B cell (primary cell): Measurements from ENCODE around the gene TOLLIP. TPM values are rescaled to one million over a fixed set of nuclear protein-coding genes. Genes with fewer than 3 reads are reported as not detected.

Source experiments
- ATAC-seq: fragments of 200-7000 bp; cut with Tn5 transposase; one replicate; pipeline ENCODE4 v1.10.0; 2021; ENCODE audit warnings: low read depth, mild to moderate bottlenecking, moderate number of reproducible peaks, moderate library complexity
- CTCF ChIA-PET: fragments of 350-600 bp; sonication (Branson Sonifier 250); formaldehyde crosslinking; loops from one replicate; lab custom pipeline; 2021; ENCODE audit warnings: antibody characterized with exemption, inconsistent platforms; lab: Charles Lee
- POLR2A ChIA-PET: fragments of 350-600 bp; sonication (Branson Sonifier 250); formaldehyde crosslinking; loops from one replicate; lab custom pipeline; 2021; ENCODE audit warnings: antibody characterized with exemption; lab: Charles Lee
- DNase-seq: peaks from one replicate; pipeline ENCODE4 v3.0.0; 2013
- H2AFZ ChIP-seq: 2 replicates; pipeline ENCODE4 v1.6.1; 2012; ENCODE audit warnings: mild to moderate bottlenecking, low read depth, low read length; ENCODE audit not compliant: insufficient read depth, poor library complexity, severe bottlenecking
- H3K27ac ChIP-seq, 2 donors: 1 replicate in 1 of 2; 2 replicates in 1 of 2; pipeline ENCODE4 v1.5.1; 2012 to 2013; ENCODE audit warnings: low read length in 2 of 2, mild to moderate bottlenecking in 2 of 2, moderate library complexity in 1 of 2
- H3K27me3 ChIP-seq, 4 experiments: fragments of 200-600 bp in 1 of 4; sonication (generic) in 1 of 4; replicated peaks in 1 of 4; 1 replicate in 2 of 4; 2 replicates in 2 of 4; pipeline versions ENCODE4 v1.6.1 to v1.7.0; 2013 to 2016; ENCODE audit warnings: low read length in 3 of 4, mild to moderate bottlenecking in 2 of 4, mixed read lengths in 1 of 4, moderate library complexity in 1 of 4; ENCODE audit not compliant: insufficient read depth in 4 of 4, control insufficient read depth in 3 of 4; ENCODE audit errors: control extremely low read depth in 1 of 4
- H3K36me3 ChIP-seq, 2 experiments: replicated peaks in 1 of 2; 1 replicate in 1 of 2; 2 replicates in 1 of 2; pipeline versions ENCODE4 v1.6.1 to v1.7.1; 2013; ENCODE audit warnings: low read length in 1 of 2; ENCODE audit not compliant: insufficient read depth in 2 of 2, control insufficient read depth in 1 of 2; ENCODE audit errors: control extremely low read depth in 1 of 2, extremely low read depth in 1 of 2
- H3K4me1 ChIP-seq, 2 donors: fragments of 200-600 bp in 1 of 2; sonication (generic) in 1 of 2; 1 replicate in 1 of 2; 2 replicates in 1 of 2; pipeline versions ENCODE4 v1.5.1 to v1.6.1; 2013 to 2017; ENCODE audit warnings: low read length in 2 of 2; ENCODE audit not compliant: control insufficient read depth in 2 of 2, insufficient read depth in 2 of 2
- H3K4me2 ChIP-seq: replicated peaks from 2 replicates; pipeline ENCODE3; 2012; ENCODE audit warnings: mild to moderate bottlenecking, low read depth, low read length; ENCODE audit not compliant: poor library complexity, severe bottlenecking
- H3K4me3 ChIP-seq, 5 experiments: fragments of 200-600 bp in 1 of 5; sonication (generic) in 1 of 5; 1 replicate in 3 of 5; 2 replicates in 2 of 5; pipeline versions ENCODE4 v1.5.1 to v1.7.0; 2011 to 2016; ENCODE audit warnings: low read length in 4 of 5, mild to moderate bottlenecking in 4 of 5, low read depth in 2 of 5, control low read depth in 1 of 5, moderate library complexity in 1 of 5; ENCODE audit not compliant: insufficient read depth in 1 of 5; ENCODE audit errors: control extremely low read depth in 1 of 5, extremely low read depth in 1 of 5
- H3K79me2 ChIP-seq: fragments of 200-600 bp; sonication (generic); one replicate; pipeline ENCODE4 v1.6.0; 2016; ENCODE audit warnings: low read length; ENCODE audit not compliant: control insufficient read depth, insufficient read depth
- H3K9ac ChIP-seq: fragments of 200-600 bp; sonication (generic); 2 replicates; pipeline ENCODE4 v1.6.1; 2017; ENCODE audit warnings: mild to moderate bottlenecking, low read length, moderate library complexity
- H3K9me3 ChIP-seq, 3 donors: one replicate each; pipeline versions ENCODE4 v1.6.1 to v1.7.1; 2013; ENCODE audit warnings: low read length in 2 of 3; ENCODE audit not compliant: control insufficient read depth in 2 of 3, insufficient read depth in 1 of 3; ENCODE audit errors: control extremely low read depth in 1 of 3
- H4K20me1 ChIP-seq: 2 replicates; pipeline ENCODE4 v1.6.0; 2012; ENCODE audit warnings: mild to moderate bottlenecking, low read length; ENCODE audit not compliant: insufficient read depth, control insufficient read depth, poor library complexity, severe bottlenecking
- H3K27ac Mint-ChIP-seq: one replicate; pipeline ENCODE4 v1.8.0; 2021; ENCODE audit warnings: mixed read lengths
- H3K27me3 Mint-ChIP-seq: one replicate; pipeline ENCODE4 v1.8.0; 2021; ENCODE audit warnings: mixed read lengths
- H3K4me1 Mint-ChIP-seq: one replicate; pipeline ENCODE4 v1.8.0; 2021; ENCODE audit warnings: mixed read lengths
- H3K4me3 Mint-ChIP-seq: one replicate; pipeline ENCODE4 v1.8.0; 2021; ENCODE audit warnings: mixed read lengths
- H3K9me3 Mint-ChIP-seq: one replicate; pipeline ENCODE4 v1.8.0; 2022; ENCODE audit warnings: mixed read lengths; ENCODE audit not compliant: insufficient read depth
- CTCF ChIP-seq: fragments of 200-600 bp; IDR thresholded peaks from one replicate; pipeline ENCODE4 v1.8.0; 2022; ENCODE audit warnings: antibody characterized with exemption, mild to moderate bottlenecking
- EZH2 ChIP-seq: IDR thresholded peaks from 2 replicates; pipeline ENCODE4 v1.6.1; 2012; ENCODE audit warnings: borderline replicate concordance, low read depth, mild to moderate bottlenecking, moderate library complexity, low read length; ENCODE audit not compliant: insufficient read depth, poor library complexity, severe bottlenecking
- WGBS: methylation state at CpG from one replicate; pipeline ENCODE4 v1.1.5; 2013; ENCODE audit warnings: missing lambda C conversion rate; ENCODE audit not compliant: insufficient coverage; 5-methylcytosine and 5-hydroxymethylcytosine counted together
- intact Hi-C: fragments of 100-400 bp; cut with micrococcal nuclease; formaldehyde crosslinking; loops from one replicate; pipeline ENCODE4 v1.10.0; 2022
- polyA plus RNA-seq: library from polyadenylated mRNA; depleted of rRNA; stranded (reverse); fragments of >200 nt; gene quantifications from 2 replicates; pipeline ENCODE4 v1.2.3, GENCODE V29; 2012
- total RNA-seq, 2 donors: library from RNA; stranded (reverse); fragments of 120-200 nt in 1 of 2; gene quantifications; 1 replicate in 1 of 2; 2 replicates in 1 of 2; pipeline versions ENCODE4 v1.2.3 to v1.2.4, GENCODE V29; 2013 to 2022

Gene TOLLIP
- total and polyA plus RNA-seq, 2 donors (not counting 1 experiment from before 2014, with no cell fraction given), result 34.7 to 52.5 TPM

GRCh38 chr11:1335264-1335810 lies 25.9 kb upstream of the TOLLIP start:
- TF ChIP-seq EZH2 (no peak), CTCF (no peak)
- CTCF ChIA-PET, result interaction anchor here (1.7 kb wide), 1 partner anchor 24 kb away, joined by 7 read pairs; no protein-coding TSS in a partner anchor

GRCh38 chr11:1333860-1334259 lies 24.4 kb upstream of the TOLLIP start:
- Histone ChIP-seq H3K4me3 (no peak overlapping the region), H3K27ac (no peak overlapping the region), H3K4me2 (no peak overlapping the region), H3K79me2 (no peaks in the 10 kb centered on the region), H3K9me3 (peaks cover under 1 to 25% (median 7%) of the 10 kb centered on the region in 3 donors), H3K9ac (no peak overlapping the region), H4K20me1 (no peaks in the 10 kb centered on the region), H3K36me3 (no peaks in the 10 kb centered on the region), H3K4me1 (peaks cover 12 to 13% of the 10 kb centered on the region in 2 donors), H3K27me3 (peaks cover 0 to 8% (median 0%) of the 10 kb centered on the region in 4 experiments), H2AFZ (no peak overlapping the region)
- CTCF ChIA-PET, result no interaction called here
- intact Hi-C loops, result no loop called here
- Mint-ChIP-seq H3K27me3 (peaks cover 1% of the 10 kb centered on the region), H3K27ac (no peak overlapping the region), H3K4me3 (no peak overlapping the region), H3K9me3 (peaks cover 8% of the 10 kb centered on the region), H3K4me1 (peaks cover 21% of the 10 kb centered on the region)
- WGBS, result over 99% methylated on average over 9 of the region's 10 CpGs
- POLR2A ChIA-PET, result no interaction called here
- ATAC-seq, result no peak
- no peak for DNase-seq
- TF ChIP-seq CTCF, result no peak
- TF ChIP-seq EZH2, result no peak

More at GRCh38 chr11:1335264-1335810, 25.9 kb upstream of the TOLLIP start:
- Mint-ChIP-seq H3K4me1 (peaks cover 21% of the 10 kb centered on the region), H3K27ac (peak overlapping the region; percentile 81), H3K27me3 (no peaks in the 10 kb centered on the region), H3K9me3 (peaks cover 8% of the 10 kb centered on the region), H3K4me3 (peak overlapping the region; percentile 85)
- Histone ChIP-seq H3K9ac (peak overlapping the region; percentile 56), H3K9me3 (peaks cover 0 to 36% (median 7%) of the 10 kb centered on the region in 3 donors), H3K4me3 (peak overlapping the region; percentile 42 to 66 (median 59)), H2AFZ (peak overlapping the region; percentile 23), H3K36me3 (no peaks in the 10 kb centered on the region), H3K27ac (no peak overlapping the region), H4K20me1 (no peaks in the 10 kb centered on the region), H3K27me3 (peaks cover 0 to 8% (median 0%) of the 10 kb centered on the region in 4 experiments), H3K79me2 (no peaks in the 10 kb centered on the region), H3K4me2 (peak overlapping the region; percentile 79), H3K4me1 (peaks cover 12 to 13% of the 10 kb centered on the region in 2 donors)
- 63% methylated on average over 10 of the region's 10 CpGs for WGBS
- POLR2A ChIA-PET, result interaction anchor here (1.1 kb wide), 1 partner anchor 49 kb away, joined by 5 read pairs; no protein-coding TSS in a partner anchor
- intact Hi-C loops, result no loop called here
- ATAC-seq, result no peak
- no peak for DNase-seq
